K562 (cell line): ENCODE data around the gene BHLHE40. TPM values are rescaled to one million over a fixed set of nuclear protein-coding genes. Genes with fewer than 3 reads are reported as not detected.

ENCODE experiments used
- ARHGAP35 ChIP-seq: fragments of 450-650 bp; IDR thresholded peaks from 2 replicates; pipeline ENCODE4 v1.6.1; 2018; ENCODE audit not compliant: partially characterized antibody
- ARID2 ChIP-seq: fragments of 450-650 bp; IDR thresholded peaks from 2 replicates; pipeline ENCODE4 v1.6.1; 2017; ENCODE audit warnings: antibody characterized with exemption, mild to moderate bottlenecking
- ATF6 ChIP-seq: sonication (generic); formaldehyde crosslinking; IDR thresholded peaks from 2 replicates; pipeline ENCODE4 v1.4.0; 2020; ENCODE audit warnings: mild to moderate bottlenecking, missing genetic modification reagents
- BCLAF1 ChIP-seq, 2 experiments: fragments of 450-650 bp in 1 of 2; IDR thresholded peaks; 2 replicates each; pipeline ENCODE4 v1.6.1; 2011 to 2017; ENCODE audit warnings: low read depth in 2 of 2, antibody characterized with exemption in 1 of 2, borderline replicate concordance in 1 of 2, low read length in 1 of 2, mild to moderate bottlenecking in 1 of 2, mixed read lengths in 1 of 2; ENCODE audit not compliant: control insufficient read depth in 1 of 2
- CBFA2T2 ChIP-seq: fragments of 450-650 bp; conservative IDR thresholded peaks from 2 replicates; pipeline ENCODE4 v1.6.1; 2017; ENCODE audit warnings: mild to moderate bottlenecking
- GTF2E2 ChIP-seq: fragments of 200-800 bp; sonication (Bioruptor generic); IDR thresholded peaks from 2 replicates; pipeline ENCODE4 v1.6.1; 2016; ENCODE audit warnings: missing genetic modification characterization, missing compliant biosample characterization
- HNRNPL ChIP-seq: fragments of 200-400 bp; formaldehyde crosslinking; IDR thresholded peaks from 2 replicates; pipeline ENCODE4 v1.6.1; 2017; ENCODE audit warnings: low read depth, mild to moderate bottlenecking, low read length
- NCOA6 ChIP-seq: fragments of 450-650 bp; IDR thresholded peaks from 2 replicates; pipeline ENCODE4 v1.6.1; 2017; ENCODE audit warnings: mild to moderate bottlenecking
- TCFL5 ChIP-seq: fragments of 250-450 bp; sonication (Bioruptor Pico); conservative IDR thresholded peaks from 2 replicates; pipeline ENCODE4 v1.6.1; 2021; ENCODE audit warnings: mild to moderate bottlenecking, moderate library complexity, matching md5 sums
- ZC3H8 ChIP-seq: fragments of 450-650 bp; IDR thresholded peaks from 2 replicates; pipeline ENCODE4 v1.6.1; 2017
- ZKSCAN3 ChIP-seq: fragments of 250-450 bp; sonication (Bioruptor Pico); IDR thresholded peaks from 2 replicates; pipeline ENCODE4 v1.4.0; 2020
- ZNF586 ChIP-seq: fragments of 450-650 bp; formaldehyde crosslinking; conservative IDR thresholded peaks from 2 replicates; pipeline ENCODE4 v1.4.0; 2020; ENCODE audit warnings: mild to moderate bottlenecking, moderate library complexity
- ZNF699 ChIP-seq: fragments of 250-450 bp; sonication (Bioruptor Pico); IDR thresholded peaks from 2 replicates; pipeline ENCODE4 v1.8.0; 2021; ENCODE audit warnings: mild to moderate bottlenecking, moderate library complexity; ENCODE audit not compliant: insufficient replicate concordance
- polyA plus RNA-seq, 8 experiments: library from polyadenylated mRNA; depleted of rRNA in 4 of 8; stranded (reverse) in 5 of 8; unstranded in 3 of 8; fragments of >200 nt; fragmentation: Nextera tagmentation in 2 of 8; fragmentation: Illumina TruSeq in 1 of 8; extraction: Ambion mirVana in 2 of 8; extraction: Trizol in 1 of 8; gene quantifications; 2 replicates each; pipeline versions ENCODE4 v1.2.1 to v1.2.3, GENCODE V29; 2011 to 2014; ENCODE audit warnings: inconsistent platforms in 1 of 8, missing spikeins in 1 of 8
- total RNA-seq, 7 experiments: library from RNA; depleted of rRNA in 6 of 7; stranded (reverse); fragments of >200 nt in 6 of 7; fragmentation: Illumina TruSeq in 2 of 7; extraction: Trizol in 2 of 7; gene quantifications; 2 replicates each; pipeline versions ENCODE4 v1.2.1 to v1.2.3, GENCODE V29; 2011 to 2021; ENCODE audit warnings: low replicate concordance in 1 of 7
- TF ChIP-seq, protein P1 (sequence below): fragments of 250-450 bp; sonication (Bioruptor Pico); IDR thresholded peaks from 2 replicates; pipeline ENCODE4 v1.8.0; 2021; ENCODE audit warnings: borderline replicate concordance, mild to moderate bottlenecking, moderate library complexity; ENCODE audit not compliant: poor library complexity, severe bottlenecking
- TF ChIP-seq, protein P2 (sequence below): fragments of 450-650 bp; IDR thresholded peaks from 2 replicates; pipeline ENCODE4 v1.7.1; 2018; ENCODE audit warnings: mild to moderate bottlenecking, low read depth; ENCODE audit not compliant: partially characterized antibody
- TF ChIP-seq, protein P3 (sequence below): sonication (generic); formaldehyde crosslinking; IDR thresholded peaks from 2 replicates; pipeline ENCODE4 v1.8.0; 2022; ENCODE audit warnings: missing genetic modification reagents, mild to moderate bottlenecking, borderline replicate concordance

The BHLHE40 gene
- total and polyA plus RNA-seq, 9 of the 15 experiments (the other 6 are each of a cell fraction or from before 2014, with no cell fraction given), result 12.0 to 83.9 (median 31.4) TPM

DNA sequence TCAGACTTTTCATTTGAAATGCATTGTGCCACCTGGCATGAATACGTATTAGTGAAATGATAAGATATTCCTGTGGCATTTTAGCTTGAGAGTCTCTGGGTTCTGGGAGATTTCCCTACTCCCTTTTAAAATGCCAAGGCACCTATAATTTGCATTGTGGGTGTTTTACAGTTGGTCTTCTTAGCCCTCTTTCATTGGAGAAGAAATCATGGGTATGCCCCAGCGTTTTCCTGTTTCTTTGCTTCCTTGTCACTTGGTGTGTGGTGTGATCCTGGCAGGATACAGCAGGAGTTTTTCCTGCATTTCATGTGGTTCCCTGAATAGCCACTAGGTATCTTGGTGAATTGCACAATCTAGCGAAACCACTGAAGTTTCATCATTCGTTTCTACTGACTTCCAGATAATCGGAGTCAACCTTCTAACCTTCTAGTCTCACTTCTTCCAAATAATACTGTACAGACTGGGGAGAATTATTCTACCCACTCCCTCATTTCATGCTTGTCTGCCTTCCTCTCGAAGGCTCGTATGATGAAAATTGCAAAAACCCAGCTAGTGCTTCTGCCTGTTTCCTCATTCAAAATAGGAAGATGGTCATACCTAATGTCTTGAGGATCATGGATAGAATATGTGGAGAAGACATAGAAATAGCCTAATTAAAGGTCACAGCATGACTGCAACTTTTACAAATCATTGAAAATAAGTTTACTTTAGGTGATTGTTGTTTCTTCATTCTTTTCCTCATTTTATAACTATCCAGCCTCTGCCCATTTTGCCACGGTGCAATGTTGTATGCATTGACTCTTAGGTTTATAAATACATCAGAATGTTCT, 2.6 kb downstream of the BHLHE40 start (continued):
- TF ChIP-seq ATF6 (CRISPR knock-in tag) (0 out of 2 replicates have a peak, but pooled peaks have one; percentile 14), TCFL5 (CRISPR knock-in tag) (no peak), ZC3H8 (no peak), CBFA2T2 (no peak), ZKSCAN3 (CRISPR knock-in tag) (0 out of 2 replicates have a peak, but pooled peaks have one; percentile 21), ZNF699 (CRISPR knock-in tag) (no peak), ARID2 (no peak), NCOA6 (no peak), GTF2E2 (tag) (no peak), ARHGAP35 (no peak), BCLAF1 (IDR thresholded peaks at IDR 0.05; ENCODE audit: borderline replicate concordance in 1 of 2, control insufficient read depth in 1 of 2, low read depth in 2 of 2, low read length in 1 of 2) (no peak), HNRNPL (no peak), ZNF586 (CRISPR knock-in tag) (0 out of 2 replicates have a peak, but pooled peaks have one; percentile 44)
- TF ChIP-seq, protein P1, sequence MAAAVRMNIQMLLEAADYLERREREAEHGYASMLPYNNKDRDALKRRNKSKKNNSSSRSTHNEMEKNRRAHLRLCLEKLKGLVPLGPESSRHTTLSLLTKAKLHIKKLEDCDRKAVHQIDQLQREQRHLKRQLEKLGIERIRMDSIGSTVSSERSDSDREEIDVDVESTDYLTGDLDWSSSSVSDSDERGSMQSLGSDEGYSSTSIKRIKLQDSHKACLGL (CRISPR knock-in tag), result no peak
- TF ChIP-seq, protein P2, sequence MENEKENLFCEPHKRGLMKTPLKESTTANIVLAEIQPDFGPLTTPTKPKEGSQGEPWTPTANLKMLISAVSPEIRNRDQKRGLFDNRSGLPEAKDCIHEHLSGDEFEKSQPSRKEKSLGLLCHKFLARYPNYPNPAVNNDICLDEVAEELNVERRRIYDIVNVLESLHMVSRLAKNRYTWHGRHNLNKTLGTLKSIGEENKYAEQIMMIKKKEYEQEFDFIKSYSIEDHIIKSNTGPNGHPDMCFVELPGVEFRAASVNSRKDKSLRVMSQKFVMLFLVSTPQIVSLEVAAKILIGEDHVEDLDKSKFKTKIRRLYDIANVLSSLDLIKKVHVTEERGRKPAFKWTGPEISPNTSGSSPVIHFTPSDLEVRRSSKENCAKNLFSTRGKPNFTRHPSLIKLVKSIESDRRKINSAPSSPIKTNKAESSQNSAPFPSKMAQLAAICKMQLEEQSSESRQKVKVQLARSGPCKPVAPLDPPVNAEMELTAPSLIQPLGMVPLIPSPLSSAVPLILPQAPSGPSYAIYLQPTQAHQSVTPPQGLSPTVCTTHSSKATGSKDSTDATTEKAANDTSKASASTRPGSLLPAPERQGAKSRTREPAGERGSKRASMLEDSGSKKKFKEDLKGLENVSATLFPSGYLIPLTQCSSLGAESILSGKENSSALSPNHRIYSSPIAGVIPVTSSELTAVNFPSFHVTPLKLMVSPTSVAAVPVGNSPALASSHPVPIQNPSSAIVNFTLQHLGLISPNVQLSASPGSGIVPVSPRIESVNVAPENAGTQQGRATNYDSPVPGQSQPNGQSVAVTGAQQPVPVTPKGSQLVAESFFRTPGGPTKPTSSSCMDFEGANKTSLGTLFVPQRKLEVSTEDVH, result peak; percentile 27
- TF ChIP-seq, protein P3, sequence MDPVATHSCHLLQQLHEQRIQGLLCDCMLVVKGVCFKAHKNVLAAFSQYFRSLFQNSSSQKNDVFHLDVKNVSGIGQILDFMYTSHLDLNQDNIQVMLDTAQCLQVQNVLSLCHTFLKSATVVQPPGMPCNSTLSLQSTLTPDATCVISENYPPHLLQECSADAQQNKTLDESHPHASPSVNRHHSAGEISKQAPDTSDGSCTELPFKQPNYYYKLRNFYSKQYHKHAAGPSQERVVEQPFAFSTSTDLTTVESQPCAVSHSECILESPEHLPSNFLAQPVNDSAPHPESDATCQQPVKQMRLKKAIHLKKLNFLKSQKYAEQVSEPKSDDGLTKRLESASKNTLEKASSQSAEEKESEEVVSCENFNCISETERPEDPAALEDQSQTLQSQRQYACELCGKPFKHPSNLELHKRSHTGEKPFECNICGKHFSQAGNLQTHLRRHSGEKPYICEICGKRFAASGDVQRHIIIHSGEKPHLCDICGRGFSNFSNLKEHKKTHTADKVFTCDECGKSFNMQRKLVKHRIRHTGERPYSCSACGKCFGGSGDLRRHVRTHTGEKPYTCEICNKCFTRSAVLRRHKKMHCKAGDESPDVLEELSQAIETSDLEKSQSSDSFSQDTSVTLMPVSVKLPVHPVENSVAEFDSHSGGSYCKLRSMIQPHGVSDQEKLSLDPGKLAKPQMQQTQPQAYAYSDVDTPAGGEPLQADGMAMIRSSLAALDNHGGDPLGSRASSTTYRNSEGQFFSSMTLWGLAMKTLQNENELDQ (CRISPR knock-in tag), result no peak
